MCF 10A (cell line): ENCODE data around the gene GSG1. TPM values are rescaled to one million over a fixed set of nuclear protein-coding genes. Genes with fewer than 3 reads are reported as not detected.

Source experiments
- BruUV-seq: library from RNA; stranded (reverse); fragments of 400-500 nt; replicated peaks from 2 replicates; lab custom pipeline; 2021; lab: Mats Ljungman, UMichigan
- CTCF ChIA-PET: fragments of 300-600 bp; sonication (Branson Sonifier 250); formaldehyde crosslinking; extraction: SDS; loops from one replicate; lab custom pipeline; 2021; ENCODE audit warnings: antibody characterized with exemption, inconsistent platforms; lab: Yijun Ruan, JAX
- POLR2A ChIA-PET: fragments of 300-600, 350-650 bp; sonication (Branson Sonifier 250); formaldehyde crosslinking; extraction: SDS; loops from one replicate; lab custom pipeline; 2020; ENCODE audit warnings: antibody characterized with exemption, inconsistent platforms; lab: Yijun Ruan, JAX
- DNase-seq: peaks from one replicate; pipeline ENCODE4 v3.0.0-alpha.2; 2018; ENCODE audit not compliant: unreplicated experiment
- H3K27ac Mint-ChIP-seq: one replicate; pipeline ENCODE4 v1.8.0; 2022; ENCODE audit warnings: mild to moderate bottlenecking, low read depth, mixed read lengths; ENCODE audit not compliant: unreplicated experiment
- H3K27me3 Mint-ChIP-seq: one replicate; pipeline ENCODE4 v1.8.0; 2022; ENCODE audit warnings: mixed read lengths; ENCODE audit not compliant: insufficient read depth, unreplicated experiment
- H3K36me3 Mint-ChIP-seq: one replicate; pipeline ENCODE4 v1.8.0; 2022; ENCODE audit warnings: mild to moderate bottlenecking, moderate library complexity, mixed read lengths; ENCODE audit not compliant: insufficient read depth, unreplicated experiment
- H3K4me1 Mint-ChIP-seq: one replicate; pipeline ENCODE4 v1.8.0; 2022; ENCODE audit warnings: mixed read lengths; ENCODE audit not compliant: insufficient read depth, unreplicated experiment
- H3K4me3 Mint-ChIP-seq: one replicate; pipeline ENCODE4 v1.8.0; 2022; ENCODE audit warnings: mild to moderate bottlenecking, moderate library complexity, mixed read lengths; ENCODE audit not compliant: unreplicated experiment
- H3K9me3 Mint-ChIP-seq: one replicate; pipeline ENCODE4 v1.8.0; 2022; ENCODE audit warnings: mixed read lengths; ENCODE audit not compliant: unreplicated experiment
- CTCF ChIP-seq: fragments of 200-600 bp; IDR thresholded peaks from one replicate; pipeline ENCODE4 v1.8.0; 2022; ENCODE audit warnings: antibody characterized with exemption, mild to moderate bottlenecking; ENCODE audit not compliant: unreplicated experiment
- intact Hi-C: fragments of 100-400 bp; cut with micrococcal nuclease; formaldehyde crosslinking; loops from 2 replicates; pipeline ENCODE4 v1.14.1; 2022
- total RNA-seq: library from RNA; stranded (reverse); gene quantifications from 2 replicates; pipeline ENCODE4 v1.2.3, GENCODE V29; 2022

GSG1 gene
- total RNA-seq, 1 experiment from 2014 or later: not detected

GRCh38 chr12:13044002-13044905, 59.2 kb downstream of the GSG1 start, which contains the start of gene FAM234B:
Gene FAM234B, plus strand, starts transcription at chr12:13044381. Its CDS starts 23 bp downstream, at chr12:13044404.
- Mint-ChIP-seq H3K36me3 (no peaks in the 10 kb centered on the region), H3K9me3 (no peaks in the 10 kb centered on the region), H3K27me3 (no peaks in the 10 kb centered on the region), H3K4me3 (peak within 1 kb of the TSS; percentile 85), H3K4me1 (peaks cover 10% of the 10 kb centered on the region), H3K27ac (peak within 1 kb of the TSS; percentile 82)
- ChIA-PET POLR2A (interaction anchor here (0.6 to 2.1 kb wide), 20 partner anchors 7 to 182 kb away, joined by 3 to 13 read pairs (median 4); no protein-coding TSS in a partner anchor), CTCF (interaction anchor here (0.6 to 1.9 kb wide), 12 partner anchors 15 to 1950 kb away, joined by 3 to 9 read pairs (median 4); no protein-coding TSS in a partner anchor)
- DNase-seq: peak; percentile 66
- intact Hi-C loops: loop anchor here (5.0 kb wide), 1 partner anchor 53 kb away; no protein-coding TSS in a partner anchor
- peak; percentile 12 for TF ChIP-seq CTCF
- no TSS peak for BruUV-seq

GRCh38 chr12:13042666-13043230, 60.7 kb downstream of the GSG1 start:
- Mint-ChIP-seq H3K36me3 (no peaks in the 10 kb centered on the region), H3K9me3 (no peaks in the 10 kb centered on the region), H3K4me3 (peak overlapping the region; percentile 85), H3K27ac (no peak overlapping the region), H3K27me3 (no peaks in the 10 kb centered on the region), H3K4me1 (peaks cover 19% of the 10 kb centered on the region)
- CTCF ChIA-PET: interaction anchor here (0.5 to 1.3 kb wide), 7 partner anchors 28 to 1870 kb away, joined by 3 to 9 read pairs (median 4); no protein-coding TSS in a partner anchor
- BruUV-seq: no TSS peak
- no peak for DNase-seq
- POLR2A ChIA-PET: interaction anchor here (0.8 to 1.5 kb wide), 5 partner anchors 9 to 169 kb away, joined by 3 to 5 read pairs (median 5); no protein-coding TSS in a partner anchor
- intact Hi-C loops: loop anchor here (5.0 kb wide), 1 partner anchor 55 kb away; no protein-coding TSS in a partner anchor
- TF ChIP-seq CTCF: no peak

GRCh38 chr12:13041224-13041623, 62.2 kb downstream of the GSG1 start:
- ChIA-PET CTCF (interaction anchor here (0.6 to 1.4 kb wide), 2 partner anchors 28 to 56 kb away, joined by 3 to 5 read pairs; no protein-coding TSS in a partner anchor), POLR2A (interaction anchor here (1.5 kb wide), 1 partner anchor 10 kb away, joined by 3 read pairs; no protein-coding TSS in a partner anchor)
- H3K4me3 Mint-ChIP-seq: no peak overlapping the region
- no peak for TF ChIP-seq CTCF
- H3K4me1 Mint-ChIP-seq: peaks cover 19% of the 10 kb centered on the region
- no peaks in the 10 kb centered on the region for H3K36me3 Mint-ChIP-seq
- no peaks in the 10 kb centered on the region for H3K27me3 Mint-ChIP-seq
- H3K27ac Mint-ChIP-seq: no peak overlapping the region
- DNase-seq: no peak
- intact Hi-C loops: loop anchor here (5.0 kb wide), 1 partner anchor 56 kb away; no protein-coding TSS in a partner anchor
- no TSS peak for BruUV-seq
- no peaks in the 10 kb centered on the region for H3K9me3 Mint-ChIP-seq
